HuH-7 (cell line): ENCODE measurements around the gene WWOX.
A peak's percentile ranks its signal among the peaks of the same experiment; 100 is the strongest.

Experiments used
- DNase-seq: peaks from one replicate; pipeline ENCODE4 v3.0.0; 2011; ENCODE audit warnings: low spot score

WWOX gene

DNA sequence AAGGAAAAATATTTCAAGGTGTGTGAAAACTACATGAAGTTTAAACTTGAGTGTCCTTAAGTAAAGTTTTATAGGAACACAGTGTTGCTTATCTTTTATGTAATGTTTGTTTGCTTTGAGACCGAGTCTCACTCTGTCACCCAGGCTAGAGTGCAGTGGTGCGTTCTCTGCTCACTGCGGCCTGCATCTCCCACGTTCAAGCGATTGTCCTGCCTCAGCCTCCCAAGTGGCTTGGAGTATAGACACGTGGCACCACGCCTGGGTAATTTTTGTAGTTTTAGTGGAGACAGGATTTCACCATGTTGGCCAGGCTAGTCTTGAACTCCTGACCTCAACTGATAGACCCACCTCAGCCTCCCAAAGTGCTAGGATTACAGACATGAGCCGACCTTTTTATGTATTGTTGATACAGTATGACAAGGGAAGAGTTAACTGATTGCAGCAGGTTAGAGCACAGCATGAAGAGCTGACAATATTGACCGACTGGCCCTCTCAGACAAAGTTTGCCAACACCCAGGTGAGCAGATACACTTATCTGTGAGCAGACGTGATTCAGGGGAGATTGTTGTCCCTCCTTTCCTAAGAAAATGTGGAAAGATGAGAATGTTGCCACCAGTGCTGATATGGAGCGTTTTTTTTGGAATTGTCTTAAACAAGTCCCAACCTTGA lies 373.7 kb downstream of the WWOX start:
- DNase-seq: no peak

DNA sequence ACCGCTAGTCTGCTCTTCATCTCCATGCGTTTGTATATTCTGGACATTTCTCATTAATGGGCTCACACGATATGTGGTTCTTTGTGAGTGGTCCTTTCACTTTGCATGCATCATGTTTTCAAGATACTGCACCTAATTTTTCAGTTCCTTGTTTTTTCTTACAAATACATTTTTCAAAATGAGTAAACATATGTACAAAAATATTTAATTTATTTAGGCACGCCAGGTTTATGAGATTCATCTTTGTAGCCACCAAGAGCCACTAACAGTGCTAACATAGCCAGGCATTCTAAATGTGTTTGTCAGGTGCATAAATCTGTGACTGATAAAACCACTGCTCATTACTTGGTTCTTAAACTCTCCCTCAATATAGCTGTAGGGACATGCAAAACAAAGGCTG lies 375.3 kb downstream of the WWOX start:
- DNase-seq: no peak

DNA sequence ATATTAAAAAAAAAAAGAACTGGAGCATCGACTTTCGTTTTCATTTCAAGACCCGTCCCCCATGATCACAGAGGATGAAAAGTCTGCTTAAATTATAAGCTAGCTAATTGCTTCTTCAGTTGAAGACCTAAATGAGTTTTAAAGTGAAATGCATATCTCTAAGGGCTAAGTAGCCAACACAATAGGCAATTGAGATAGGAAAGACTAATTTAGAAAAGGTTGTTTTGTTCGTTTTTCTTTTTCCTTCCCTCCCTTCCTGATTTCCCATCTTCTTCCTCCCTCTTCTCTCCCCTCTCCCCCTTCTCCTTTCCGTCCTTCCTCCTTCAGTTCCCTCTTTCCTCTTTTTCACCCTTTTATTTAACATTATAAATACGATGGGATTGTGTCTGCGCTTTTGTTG lies 377.2 kb downstream of the WWOX start:
- no peak for DNase-seq

DNA sequence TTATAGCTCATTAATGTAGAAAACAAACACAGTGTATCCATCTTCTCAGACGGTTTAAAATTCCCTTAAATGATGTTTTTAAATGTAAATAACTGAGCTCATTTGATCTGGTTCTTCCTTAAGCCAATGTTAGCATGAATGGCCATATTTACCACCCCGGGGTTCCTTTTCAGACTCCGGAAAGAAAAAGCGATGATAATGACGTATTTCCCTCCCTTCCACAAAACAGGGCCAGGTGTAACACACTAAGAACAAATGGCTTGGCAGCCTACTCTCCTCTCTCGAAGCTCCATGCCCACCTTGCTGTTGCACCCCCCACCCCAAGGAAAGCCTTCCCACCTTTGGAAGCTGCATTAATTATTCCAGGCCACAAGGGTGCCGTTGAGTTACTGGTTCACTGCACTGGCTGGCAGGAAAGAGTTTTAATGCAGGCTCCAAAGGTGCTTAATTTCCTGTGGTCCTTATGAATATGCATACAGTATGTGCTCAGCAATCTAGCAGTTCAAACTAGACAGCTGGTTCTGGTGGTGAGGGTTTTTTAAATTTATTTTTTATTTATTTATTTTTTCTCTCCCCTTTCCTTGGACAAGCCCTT lies 378.9 kb downstream of the WWOX start:
- DNase-seq: no peak

DNA sequence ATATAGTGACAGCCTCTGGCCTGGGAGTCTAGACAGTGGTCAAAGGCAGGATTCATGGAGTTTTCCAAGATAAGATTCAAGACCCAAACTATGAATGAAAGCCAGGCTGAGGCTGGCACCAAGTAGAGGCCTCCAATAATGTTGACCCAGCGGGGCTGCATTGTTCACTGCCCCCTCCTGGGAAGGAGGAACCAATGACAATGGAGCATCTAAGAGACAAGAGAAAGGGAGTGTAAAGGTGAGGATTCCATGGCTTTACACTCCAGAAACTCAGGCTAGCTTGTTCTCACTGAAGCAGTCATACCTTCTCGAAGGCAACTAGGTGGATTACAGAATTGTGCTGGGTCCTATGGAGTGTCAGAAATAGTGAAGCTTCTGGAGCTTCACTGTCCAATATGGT lies 380.3 kb downstream of the WWOX start:
- no peak for DNase-seq

DNA sequence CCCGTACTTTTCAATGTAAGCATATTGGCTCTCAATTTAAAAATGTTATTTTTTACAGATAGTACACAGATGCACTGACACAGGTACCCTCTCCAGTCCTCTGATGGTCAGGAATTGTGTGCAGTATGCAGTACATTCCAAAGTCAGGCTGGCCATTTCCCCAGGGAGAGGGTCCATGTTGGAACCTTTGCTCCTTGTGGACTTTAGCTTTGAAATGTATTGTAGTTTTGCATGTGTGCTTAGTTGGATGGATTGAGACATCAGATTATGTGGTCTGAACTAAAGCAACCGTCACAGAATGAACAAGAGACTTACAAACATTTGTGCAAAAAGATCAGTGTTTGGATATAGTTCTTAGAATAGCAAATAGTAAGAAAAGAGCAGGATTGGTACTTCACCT lies 381.1 kb downstream of the WWOX start:
- no peak for DNase-seq

DNA sequence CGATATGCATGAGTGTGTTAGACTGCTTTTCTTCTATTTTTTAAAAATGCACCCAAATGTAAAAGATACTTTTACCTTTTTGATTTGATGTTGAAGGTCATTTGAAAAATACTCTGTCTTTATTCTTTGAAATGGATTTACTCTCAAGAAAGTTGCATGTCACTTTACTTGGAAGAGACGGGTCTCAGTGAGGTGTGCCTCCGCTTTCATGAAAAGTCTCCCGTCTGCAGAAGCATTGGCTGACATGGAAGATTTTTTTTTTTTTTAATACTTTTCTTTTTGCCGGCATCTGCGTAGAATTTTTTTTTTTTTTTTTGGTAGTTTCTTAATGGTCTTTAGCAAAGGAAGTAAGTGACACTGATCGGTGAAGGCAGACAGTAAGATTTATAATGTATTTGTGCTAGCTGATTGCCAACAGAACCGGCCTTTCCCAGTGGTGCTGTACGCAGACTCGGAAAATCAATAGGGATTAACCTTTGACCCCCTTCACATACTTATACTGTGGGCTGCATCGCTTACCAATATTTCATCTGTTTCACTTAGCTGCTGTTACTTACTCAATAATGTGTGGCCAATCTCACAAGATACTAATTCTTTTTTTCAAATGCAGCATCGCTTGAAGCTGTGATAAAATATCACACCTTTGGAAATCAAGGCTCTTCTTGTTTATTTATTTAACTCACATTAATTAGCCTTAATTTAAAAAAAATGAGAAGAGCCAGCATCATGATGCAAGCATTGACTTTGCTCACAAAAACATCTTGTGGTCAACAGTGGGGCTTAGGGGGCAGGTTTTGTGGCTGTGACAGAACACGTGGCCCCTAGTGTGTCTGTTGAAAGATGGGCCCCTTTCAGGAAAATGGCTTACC lies 383.9 kb downstream of the WWOX start:
- DNase-seq: peak; percentile 58

DNA sequence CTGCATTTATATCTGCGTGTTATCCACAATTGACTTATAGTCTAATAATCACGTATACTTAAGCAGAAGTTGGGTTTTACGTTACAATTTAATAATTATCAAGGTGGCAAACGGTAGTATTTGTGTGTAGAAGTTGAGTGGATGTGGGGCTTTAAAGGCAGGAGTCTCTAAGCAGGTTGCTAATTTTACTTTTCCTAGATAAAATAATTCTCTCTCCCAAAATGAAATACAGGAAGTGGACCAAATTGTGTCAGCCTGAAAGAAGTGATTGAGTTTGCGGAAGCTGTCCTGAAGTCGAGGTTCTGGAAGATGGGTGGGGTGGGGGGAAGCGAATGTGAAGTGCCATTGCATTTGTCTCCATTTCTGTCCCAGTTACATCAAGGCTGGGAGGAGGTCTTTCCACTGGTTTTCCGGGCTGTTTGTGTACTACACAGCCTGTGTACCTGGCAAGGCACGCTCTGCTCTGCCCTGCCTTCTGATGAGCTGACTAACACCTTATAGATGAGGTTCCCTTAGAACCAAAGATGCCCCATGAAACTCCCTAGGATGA lies 385.1 kb downstream of the WWOX start:
- DNase-seq: no peak

DNA sequence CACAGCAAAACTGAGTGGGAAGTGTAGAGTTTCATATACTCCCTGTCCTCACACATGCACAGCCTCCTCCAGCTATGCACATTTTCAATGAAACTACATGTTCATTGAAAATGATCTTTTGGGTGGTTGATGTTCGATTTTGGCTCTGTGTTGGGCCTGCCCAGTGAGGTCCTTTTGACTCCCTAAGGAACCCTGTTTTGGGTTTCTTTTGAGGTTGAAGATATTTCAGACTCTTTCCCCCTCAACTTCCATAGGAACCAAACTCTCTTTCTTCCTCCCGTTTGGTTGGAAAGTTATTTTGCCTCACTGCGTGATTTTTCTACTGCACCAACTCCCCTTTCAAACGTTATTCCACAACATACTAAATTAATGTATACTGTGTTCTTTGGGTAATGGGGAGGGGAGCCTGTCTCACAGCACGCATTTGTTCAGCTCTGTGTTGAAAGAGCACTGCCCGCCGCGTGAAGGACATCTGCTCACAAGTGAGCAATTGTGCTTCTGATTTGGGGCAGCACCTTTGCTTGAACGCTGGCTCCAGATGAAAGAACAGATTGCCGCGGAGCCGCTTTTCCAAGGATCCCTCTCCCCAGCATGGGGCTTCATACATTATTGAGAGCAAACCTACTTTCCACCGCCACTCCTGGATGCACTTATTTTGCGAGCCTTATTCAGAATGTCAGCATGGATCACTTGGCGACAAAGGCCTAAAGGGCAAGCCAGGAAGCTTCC lies 385.9 kb downstream of the WWOX start:
- DNase-seq: no peak

DNA sequence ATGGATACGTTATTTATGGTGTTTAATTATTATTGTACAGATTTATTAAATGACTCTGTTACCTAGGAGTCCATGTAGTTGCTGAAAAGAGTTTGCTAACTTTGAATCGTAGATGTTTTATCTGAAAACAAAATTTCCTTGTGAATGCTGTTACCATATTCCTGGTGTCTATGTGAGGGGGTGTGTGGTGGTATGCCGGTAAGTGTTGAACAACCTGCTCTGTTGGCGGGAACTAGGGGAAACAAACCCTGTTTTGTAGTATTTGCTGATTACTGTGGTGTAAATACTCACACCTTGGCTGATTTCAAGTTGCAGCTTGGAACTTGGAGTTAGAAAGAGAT lies 386.4 kb downstream of the WWOX start:
- DNase-seq: no peak

DNA sequence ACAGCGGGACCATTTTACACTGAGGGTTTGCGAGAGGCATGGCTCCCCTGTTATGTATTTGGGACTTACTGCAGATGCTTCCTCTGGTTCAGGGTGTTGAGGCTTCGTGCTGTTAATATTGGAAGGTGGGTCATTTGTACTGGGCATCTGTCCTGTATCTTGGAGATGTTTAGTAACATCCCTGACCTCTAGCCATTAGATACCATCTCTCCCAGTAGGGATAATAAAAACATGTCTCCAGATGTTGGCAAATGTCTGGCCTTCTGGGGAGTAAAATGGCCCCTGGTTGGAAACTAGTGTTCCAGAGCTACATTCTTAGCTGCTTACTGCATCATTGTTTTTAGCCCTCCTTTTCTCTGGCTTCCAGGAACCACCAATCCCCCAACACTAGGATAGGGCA lies 388.0 kb downstream of the WWOX start:
- DNase-seq: no peak

DNA sequence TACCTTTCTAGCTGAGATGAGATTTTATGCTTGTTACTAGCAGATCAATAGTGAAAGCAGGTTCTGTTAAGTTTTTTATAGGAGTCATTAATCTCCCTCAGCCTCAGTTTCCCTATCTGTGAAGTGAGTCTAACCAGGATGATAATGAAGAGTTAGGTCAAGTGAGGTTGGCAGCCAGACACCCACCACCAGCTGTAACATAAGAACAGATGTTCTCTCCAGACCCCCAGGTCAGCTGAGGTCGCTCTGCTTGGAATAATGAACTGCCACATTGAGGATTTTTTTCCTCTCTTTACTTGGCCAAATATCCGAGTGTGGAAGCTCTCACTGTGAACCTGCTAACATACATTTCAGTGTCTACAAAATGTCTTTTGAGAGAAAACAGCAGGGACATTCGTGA lies 389.6 kb downstream of the WWOX start:
- DNase-seq: no peak

DNA sequence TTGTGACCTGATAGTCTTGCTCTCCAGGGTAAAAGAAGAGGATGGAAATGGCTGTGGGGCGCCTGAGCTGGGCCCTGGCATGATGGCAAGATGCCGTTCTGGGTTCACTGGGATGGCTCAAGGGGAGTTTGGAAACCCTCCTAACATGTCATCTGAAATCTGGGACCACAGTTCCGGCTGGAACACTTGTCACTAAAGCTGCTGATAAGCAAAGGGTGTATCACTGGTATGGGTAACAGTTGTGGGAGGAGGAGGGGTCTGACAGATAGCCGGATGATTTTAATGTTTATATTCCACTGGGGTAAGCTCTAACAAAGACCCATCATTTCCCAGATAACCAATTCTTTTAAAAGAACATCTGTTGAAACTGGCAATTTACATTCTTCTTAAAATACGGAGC lies 390.2 kb downstream of the WWOX start:
- DNase-seq: no peak

DNA sequence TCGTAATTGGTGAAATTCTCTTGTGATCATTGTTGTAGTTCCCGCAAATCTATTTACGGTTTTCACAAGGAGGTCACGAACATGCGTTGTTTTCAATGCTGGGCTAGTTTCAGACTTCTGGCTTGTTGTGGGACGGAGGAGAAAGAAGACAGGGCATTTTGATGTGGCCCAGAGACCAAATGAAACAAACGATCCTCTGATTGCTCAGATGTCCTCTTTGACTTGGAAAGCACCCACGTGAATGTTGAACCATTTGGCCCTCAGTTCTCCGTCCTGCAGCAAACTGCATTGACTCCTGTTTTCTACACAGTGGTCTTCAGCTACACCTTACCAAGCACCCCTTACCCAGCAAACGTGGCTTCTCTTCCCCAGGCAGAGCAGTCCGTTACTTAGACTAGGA lies 391.0 kb downstream of the WWOX start:
- no peak for DNase-seq

DNA sequence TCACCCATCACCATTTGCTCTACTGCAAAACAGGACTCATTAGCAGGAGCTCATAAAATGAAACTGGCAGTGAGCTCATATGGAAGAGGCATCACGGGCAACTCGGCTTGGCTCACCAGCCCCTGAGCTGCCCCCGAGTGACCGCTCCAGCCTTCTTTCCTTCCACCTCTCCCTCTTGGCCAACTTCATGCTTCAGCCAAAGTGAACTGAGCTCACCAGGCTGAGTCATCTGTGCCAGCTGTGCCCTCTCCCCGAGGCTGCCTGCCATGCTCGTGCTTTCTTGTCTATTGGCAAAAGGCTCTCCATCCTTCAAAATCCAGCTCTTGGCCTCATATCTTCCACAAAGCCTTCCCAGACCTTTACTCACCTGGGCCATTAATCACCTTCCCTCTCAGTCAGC lies 391.4 kb downstream of the WWOX start:
- DNase-seq: no peak

DNA sequence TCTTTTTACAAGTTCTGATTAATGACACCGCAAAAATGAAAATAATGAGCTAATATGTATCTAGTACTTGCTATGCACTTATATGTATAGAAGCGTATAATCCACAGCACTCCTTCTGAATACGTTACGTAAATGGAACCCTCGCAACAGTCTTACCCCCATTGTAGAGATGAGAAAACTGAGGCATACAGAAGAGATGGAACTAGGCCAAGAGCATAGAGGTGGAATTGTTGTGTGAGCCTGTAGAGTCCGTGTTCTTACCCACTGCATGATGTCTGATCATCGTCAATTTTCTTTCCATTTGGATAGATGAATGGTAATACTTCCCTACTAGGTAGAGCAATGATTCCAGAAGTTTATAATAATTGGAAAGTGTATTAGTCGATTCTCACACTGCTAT lies 394.1 kb downstream of the WWOX start:
- no peak for DNase-seq

DNA sequence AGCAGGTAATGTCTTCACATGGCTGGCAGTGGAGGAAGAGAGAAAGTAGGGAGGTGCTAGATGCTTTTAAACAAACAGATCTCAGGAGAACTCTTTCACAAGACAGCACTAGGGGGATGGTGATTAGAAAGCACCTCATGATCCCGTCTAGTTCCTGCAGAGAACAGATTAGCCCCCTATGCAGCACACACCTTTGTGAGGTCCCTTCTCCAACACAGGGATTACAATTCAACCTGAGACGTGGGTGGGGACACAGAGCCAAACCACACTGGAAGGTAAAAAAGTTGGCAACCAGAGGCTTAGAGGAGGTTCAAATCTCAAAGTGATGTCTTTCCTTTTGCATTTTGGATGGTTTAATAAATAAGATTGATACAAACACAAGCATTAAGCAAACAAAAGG lies 394.7 kb downstream of the WWOX start:
- no peak for DNase-seq

DNA sequence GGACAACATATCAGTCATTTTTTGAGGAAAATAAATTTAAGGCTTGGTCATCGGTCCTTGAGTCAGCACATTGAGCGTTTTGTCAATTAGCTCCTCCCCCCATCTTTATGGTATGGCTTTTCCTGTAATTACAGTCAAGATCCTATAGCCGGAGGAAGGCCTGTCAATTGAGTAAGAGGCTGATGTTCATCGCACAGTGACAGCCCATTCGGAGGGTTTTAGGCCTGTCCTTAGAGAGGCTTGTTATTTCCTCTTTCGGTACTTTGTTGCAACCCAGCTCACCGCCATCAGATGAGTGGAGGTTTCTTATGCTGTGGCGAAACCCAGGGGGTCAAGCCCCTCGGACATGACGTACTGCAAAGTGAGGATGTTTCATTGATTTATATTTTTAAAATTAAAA lies 395.2 kb downstream of the WWOX start:
- no peak for DNase-seq

DNA sequence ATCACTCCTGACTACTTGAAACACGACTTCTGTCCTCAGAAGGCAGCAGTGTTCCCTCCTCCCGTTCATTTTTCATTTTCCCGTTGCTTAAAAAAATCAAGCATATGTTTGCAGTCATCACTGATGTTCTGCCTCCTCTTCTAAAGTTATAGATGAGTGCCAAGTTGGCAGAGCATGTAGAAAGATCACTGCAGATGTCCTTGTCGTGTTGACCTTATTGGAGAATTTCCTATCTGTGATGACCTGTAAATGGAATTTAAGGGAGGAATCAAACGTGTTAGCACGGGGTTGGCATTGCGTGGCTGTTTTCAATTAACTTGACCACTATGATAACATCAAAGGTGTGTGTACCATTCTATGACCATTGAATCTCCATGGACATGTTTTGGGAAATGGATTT lies 396.7 kb downstream of the WWOX start:
- DNase-seq: no peak

DNA sequence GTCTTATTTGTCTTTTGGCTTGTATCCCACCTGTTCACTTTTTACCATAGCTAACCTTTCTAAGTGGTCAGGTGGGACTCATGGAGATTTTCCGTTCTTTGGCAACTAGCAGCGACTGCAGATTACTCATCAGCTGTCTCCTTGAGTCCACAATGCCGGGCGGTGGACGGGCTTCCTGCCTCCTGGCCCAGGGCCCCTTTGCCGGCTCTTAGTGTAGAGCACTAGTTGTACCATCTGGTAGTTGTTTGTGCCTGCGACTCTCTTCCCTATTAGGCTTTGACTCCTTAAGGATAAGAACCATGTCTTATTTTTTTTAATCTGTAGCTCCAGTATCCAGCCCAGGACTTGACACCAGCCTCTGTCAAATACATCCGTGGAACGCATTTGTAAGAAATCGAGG lies 399.9 kb downstream of the WWOX start:
- no peak for DNase-seq

DNA sequence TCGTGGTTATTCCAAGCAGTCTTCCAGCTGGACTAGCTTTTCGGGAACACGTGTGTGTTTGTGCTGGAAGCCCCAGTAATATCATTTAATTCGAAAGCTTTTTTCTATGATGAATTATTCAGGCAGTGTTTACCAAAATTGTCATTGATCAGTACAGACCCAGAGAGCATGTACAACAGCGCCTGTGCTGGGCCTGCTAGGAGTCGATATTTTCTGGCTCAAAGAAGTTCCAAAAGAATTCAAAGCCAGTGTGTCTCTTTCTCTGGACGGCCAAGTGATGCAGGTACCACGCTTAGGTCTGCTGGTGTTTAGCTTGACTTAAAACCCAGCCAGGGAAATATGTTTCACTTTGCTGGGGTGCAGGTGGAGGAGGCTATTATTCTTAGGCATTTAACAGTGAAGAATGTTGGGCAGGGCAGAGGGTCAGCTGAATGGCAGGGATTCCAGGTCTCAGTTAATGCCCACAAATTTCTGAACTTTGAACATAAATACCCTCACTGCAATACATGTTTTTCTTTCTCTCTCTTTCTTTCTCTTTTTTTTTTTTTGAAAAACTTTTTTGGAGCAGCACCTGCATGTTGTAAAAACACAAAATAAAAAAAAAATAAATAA lies 401.3 kb downstream of the WWOX start:
- no peak for DNase-seq

DNA sequence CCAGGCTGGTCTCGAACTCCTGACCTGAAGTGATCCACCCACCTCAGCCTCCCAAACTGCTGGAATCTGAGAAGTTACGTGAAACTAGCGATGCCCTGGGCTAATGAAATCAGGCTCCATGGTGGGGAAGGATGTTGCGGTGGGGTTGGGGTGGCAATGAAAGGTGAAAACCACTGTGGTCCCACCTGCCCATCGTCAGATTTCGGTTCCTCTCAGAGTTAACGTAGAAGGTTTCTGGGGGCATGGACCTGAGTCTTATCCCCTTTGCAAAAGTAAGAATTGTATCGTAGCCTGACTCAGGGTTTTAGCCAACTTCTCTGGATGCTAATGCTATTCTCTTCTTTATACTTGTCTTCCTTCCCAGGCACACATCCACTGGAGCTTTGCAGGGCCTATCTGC lies 402.3 kb downstream of the WWOX start:
- no peak for DNase-seq
